Right kidney (tissue), 9 donors: Measurements from ENCODE around the gene KLHL5.
"Not testable (repeated sequence)": the region's sequence is repeated elsewhere in the genome, so short reads cannot be mapped to it uniquely, and the experiment has no call there.

Experiments used
- DNase-seq: peaks from one replicate; pipeline ENCODE4 v3.0.0-alpha.2; 2016
- long read RNA-seq, 8 donors: transcript quantifications; one replicate each; lab custom pipeline, GENCODE V29; 2026

KLHL5 gene
- long read RNA-seq, donor 1, transcript KLHL5-205 (11 exons, 2,926 nt): major isoform, 7 of 9 reads
- long read RNA-seq, donor 1, partial matches to known transcripts: 0 of 9 reads
- long read RNA-seq, donor 1, other reads (novel, unspliced or antisense): 0 of 9 reads
- long read RNA-seq, donor 2, transcript KLHL5-205 (11 exons, 2,926 nt): major isoform, 5 of 5 reads
- long read RNA-seq, donor 2, partial matches to known transcripts: 0 of 5 reads
- long read RNA-seq, donor 2, other reads (novel, unspliced or antisense): 0 of 5 reads
- long read RNA-seq, donor 3, partial matches to known transcripts: 0 of 2 reads
- long read RNA-seq, donor 3, other reads (novel, unspliced or antisense): 0 of 2 reads
- long read RNA-seq, donor 4, partial matches to known transcripts: 0 of 3 reads
- long read RNA-seq, donor 4, other reads (novel, unspliced or antisense): 0 of 3 reads
- long read RNA-seq, donor 5, partial matches to known transcripts: 0 of 3 reads
- long read RNA-seq, donor 5, other reads (novel, unspliced or antisense): 0 of 3 reads
- long read RNA-seq, donor 6, transcript KLHL5-205 (11 exons, 2,926 nt): major isoform, 7 of 7 reads
- long read RNA-seq, donor 6, partial matches to known transcripts: 0 of 7 reads
- long read RNA-seq, donor 6, other reads (novel, unspliced or antisense): 0 of 7 reads
- long read RNA-seq, donor 7, transcript KLHL5-205 (11 exons, 2,926 nt): major isoform, 12 of 13 reads
- long read RNA-seq, donor 7, partial matches to known transcripts: 0 of 13 reads
- long read RNA-seq, donor 7, other reads (novel, unspliced or antisense): 0 of 13 reads
- long read RNA-seq, donor 8, transcript KLHL5-205 (11 exons, 2,926 nt): major isoform, 7 of 7 reads
- long read RNA-seq, donor 8, partial matches to known transcripts: 0 of 7 reads
- long read RNA-seq, donor 8, other reads (novel, unspliced or antisense): 0 of 7 reads

GRCh38 chr4:39062094-39062769 lies at the start of gene KLHL5:
KLHL5 (plus strand) TSS chr4:39062232; CDS start chr4:39062653, 421 bp downstream.
- DNase-seq: no peak

GRCh38 chr4:39014028-39014427 lies 48.0 kb upstream of the KLHL5 start:
- no peak for DNase-seq

- DNase-seq: no peak
These were observed 41.9 kb upstream of the KLHL5 start for GRCh38 chr4:39020130-39020529.

- DNase-seq: no peak
These were observed 40.4 kb upstream of the KLHL5 start for GRCh38 chr4:39021631-39022030.

DNA sequence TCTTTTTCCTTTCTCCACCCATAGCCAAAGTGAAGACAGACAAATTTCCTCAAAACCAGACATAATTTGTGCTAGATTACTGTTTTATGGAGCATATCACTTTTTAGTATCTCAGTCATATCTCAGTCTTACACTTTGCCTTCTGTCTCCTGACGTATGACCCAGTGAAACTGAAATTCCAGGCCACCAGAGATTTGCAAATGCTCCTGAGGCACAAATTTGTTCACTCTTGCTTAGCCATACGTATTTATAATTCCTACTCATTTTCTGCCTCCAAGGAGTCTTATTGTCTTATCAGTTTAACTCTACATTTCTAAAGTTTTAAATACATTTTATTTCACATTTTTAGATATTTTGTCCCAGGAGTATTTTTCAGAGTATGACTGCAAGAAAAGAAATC lies 39.8 kb upstream of the KLHL5 start:
- no peak for DNase-seq

- no peak for DNase-seq
These were observed 39.0 kb upstream of the KLHL5 start for GRCh38 chr4:39023059-39023458.

DNA sequence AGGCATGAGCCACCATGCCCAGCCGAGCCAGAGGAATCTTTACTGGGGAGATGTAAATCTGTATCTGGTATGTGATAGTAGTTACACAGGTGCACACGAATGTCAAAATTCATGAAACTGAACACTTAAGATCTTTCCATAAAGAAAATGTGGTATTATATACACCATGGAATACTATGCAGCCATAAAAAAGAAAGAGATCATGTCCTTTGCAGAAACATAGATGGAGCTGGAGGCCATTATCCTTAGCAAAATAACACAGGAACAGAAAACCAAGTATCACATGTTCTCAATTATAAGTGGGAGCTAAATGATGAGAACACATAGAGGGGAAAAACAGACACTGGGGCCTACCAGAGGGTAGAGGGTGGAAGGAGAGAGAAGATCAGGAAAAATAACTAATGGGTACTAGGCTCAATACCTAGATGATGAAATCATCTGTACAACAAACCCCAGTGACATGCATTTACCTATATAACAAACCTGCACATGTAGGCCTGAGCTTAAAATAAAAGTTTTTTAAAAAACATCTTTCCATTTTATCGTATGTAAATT lies 37.6 kb upstream of the KLHL5 start:
- no peak for DNase-seq

DNA sequence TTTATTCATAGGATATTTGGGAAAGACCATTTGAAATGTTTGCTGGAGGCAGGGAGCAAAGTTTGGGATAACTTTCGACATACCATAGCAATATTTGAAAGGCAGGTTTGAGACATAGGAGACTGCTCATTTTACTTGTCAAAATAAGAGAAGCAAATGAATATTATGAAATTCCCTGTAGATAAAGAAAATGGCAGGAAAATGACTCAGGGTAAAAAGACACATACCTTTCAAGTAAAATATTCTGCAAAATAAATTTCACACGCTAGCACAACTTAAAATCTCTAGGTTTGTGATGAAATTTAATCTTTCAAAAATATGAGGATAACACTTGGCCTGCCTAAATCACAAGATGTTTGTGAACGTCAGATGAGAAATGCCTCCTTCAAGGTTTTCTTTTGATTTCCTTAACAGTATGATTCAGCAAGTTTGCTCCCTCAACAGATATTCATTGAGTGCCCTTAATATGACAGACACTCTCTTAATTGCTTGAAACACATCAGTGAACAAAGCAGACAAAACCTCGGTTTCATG lies 36.4 kb upstream of the KLHL5 start:
- no peak for DNase-seq

GRCh38 chr4:39026096-39026495 lies 35.9 kb upstream of the KLHL5 start:
- DNase-seq: no peak

- DNase-seq: no peak
These were observed 32.0 kb upstream of the KLHL5 start for GRCh38 chr4:39029752-39030694.

DNA sequence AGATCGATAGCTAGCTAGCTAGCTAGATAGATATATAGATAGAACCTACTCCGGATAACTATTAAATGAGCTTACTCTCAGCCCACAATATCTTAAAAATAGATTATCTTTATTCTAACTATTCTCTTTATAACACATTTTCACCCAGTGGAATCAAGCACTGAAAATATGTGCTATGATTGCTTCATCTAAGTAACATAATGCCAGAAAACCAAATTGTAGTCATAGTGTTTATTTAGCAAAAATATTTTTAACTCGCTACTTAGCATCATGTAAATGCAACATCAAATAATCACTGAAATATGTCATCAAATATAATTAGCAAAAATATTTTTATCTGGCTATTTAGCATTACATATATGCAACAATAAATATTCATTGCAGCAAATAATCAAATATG lies 31.3 kb upstream of the KLHL5 start:
- DNase-seq: no peak

GRCh38 chr4:39031590-39032020 lies 30.4 kb upstream of the KLHL5 start:
- not testable (repeated sequence) for DNase-seq

GRCh38 chr4:39032218-39033085 lies 29.6 kb upstream of the KLHL5 start, which contains the start of gene TMEM156:
TMEM156 (minus strand) TSS chr4:39032409; CDS start chr4:39032313, 96 bp downstream.
- no peak for DNase-seq

DNA sequence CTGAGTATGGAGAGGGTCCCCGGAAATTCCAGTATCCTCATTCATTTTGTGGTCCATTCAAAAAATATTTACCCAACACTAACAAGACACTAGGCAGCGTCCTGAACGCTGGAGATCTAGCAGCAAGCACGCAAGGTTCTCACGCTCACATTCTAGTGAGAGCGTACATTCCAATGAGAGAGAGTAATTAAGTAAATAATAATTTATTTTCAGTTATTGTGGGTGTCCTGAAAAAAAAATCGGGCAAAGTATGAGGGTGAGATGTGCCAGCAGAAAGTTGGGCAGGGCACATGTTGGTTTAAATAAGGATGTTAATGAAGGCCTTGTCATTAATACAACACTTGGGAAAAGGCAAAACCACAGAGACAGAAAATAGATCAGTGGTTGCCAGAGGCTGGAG lies 25.9 kb upstream of the KLHL5 start:
- no peak for DNase-seq

DNA sequence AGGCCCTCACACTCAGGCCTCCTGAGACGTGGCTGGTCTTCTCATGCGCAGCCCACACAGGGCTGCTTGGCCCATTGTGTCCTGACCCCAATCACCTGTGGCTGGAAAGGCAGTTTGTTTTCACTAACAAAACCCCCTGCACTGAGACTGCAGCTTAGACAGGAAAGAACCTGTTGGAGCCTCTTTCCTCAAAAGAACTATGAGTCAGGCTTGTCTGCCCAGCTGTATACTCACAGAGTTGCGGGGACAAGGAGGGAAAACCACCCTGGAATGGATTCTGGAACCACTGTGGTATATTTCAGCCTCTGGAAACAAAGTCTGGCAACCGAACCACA lies 24.6 kb upstream of the KLHL5 start:
- no peak for DNase-seq

- no peak for DNase-seq
These were observed 24.1 kb upstream of the KLHL5 start for GRCh38 chr4:39037941-39038340.

GRCh38 chr4:39039108-39039507 lies 22.9 kb upstream of the KLHL5 start:
- DNase-seq: no peak

DNA sequence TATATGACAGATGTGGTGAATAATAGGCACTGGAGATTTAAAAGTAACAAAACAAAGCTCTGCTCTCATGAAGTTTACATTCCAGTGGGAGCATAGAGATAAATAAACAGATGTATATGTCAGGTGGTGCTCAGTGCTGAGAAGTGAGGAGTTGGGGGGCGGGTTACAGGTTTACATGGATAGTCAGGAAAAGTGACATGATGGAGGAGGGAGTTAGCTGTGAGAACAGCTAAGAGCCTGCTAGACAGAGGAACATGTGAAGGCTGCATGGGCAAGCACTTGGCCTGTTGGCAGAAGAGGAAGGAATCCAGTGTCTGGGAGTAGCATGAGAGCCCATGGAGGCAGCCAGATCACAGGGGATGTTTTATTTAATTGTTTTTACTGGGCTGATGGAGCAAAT lies 19.7 kb upstream of the KLHL5 start:
- no peak for DNase-seq

GRCh38 chr4:39043058-39043860 lies 18.8 kb upstream of the KLHL5 start:
- no peak for DNase-seq
